Activated B cell treated with CpG ODN at 0.5 μM for 24 hours (primary cell): Measurements from ENCODE around the gene OR52A5. TPM values are rescaled to one million over a fixed set of nuclear protein-coding genes. Genes with fewer than 3 reads are reported as not detected.
"Not testable (repeated sequence)": the region's sequence is repeated elsewhere in the genome, so short reads cannot be mapped to it uniquely, and the experiment has no call there.

Experiments
- ATAC-seq: fragments of 200-7000 bp; cut with Tn5 transposase; one replicate; pipeline ENCODE4 v1.10.0; 2021; ENCODE audit warnings: low read depth, mild to moderate bottlenecking, moderate library complexity
- CTCF ChIA-PET: fragments of 350-600 bp; sonication (Branson Sonifier 250); formaldehyde crosslinking; loops from one replicate; lab custom pipeline; 2021; ENCODE audit warnings: antibody characterized with exemption; lab: Charles Lee
- POLR2A ChIA-PET: fragments of 350-600 bp; sonication (Branson Sonifier 250); formaldehyde crosslinking; loops from one replicate; lab custom pipeline; 2021; ENCODE audit warnings: antibody characterized with exemption; lab: Charles Lee
- DNase-seq: peaks from one replicate; pipeline ENCODE4 v3.0.0; 2022
- H3K27ac Mint-ChIP-seq: one replicate; pipeline ENCODE4 v1.8.0; 2020; ENCODE audit warnings: mixed read lengths
- H3K27me3 Mint-ChIP-seq: one replicate; pipeline ENCODE4 v1.8.0; 2021; ENCODE audit warnings: mixed read lengths
- H3K36me3 Mint-ChIP-seq: one replicate; pipeline ENCODE4 v1.8.0; 2021; ENCODE audit warnings: low read depth, mixed read lengths
- H3K4me1 Mint-ChIP-seq: one replicate; pipeline ENCODE4 v1.8.0; 2021; ENCODE audit warnings: mixed read lengths
- H3K4me3 Mint-ChIP-seq: one replicate; pipeline ENCODE4 v1.8.0; 2020; ENCODE audit warnings: mild to moderate bottlenecking, mixed read lengths
- H3K9me3 Mint-ChIP-seq: one replicate; pipeline ENCODE4 v1.8.0; 2020; ENCODE audit warnings: mixed read lengths
- CTCF ChIP-seq: fragments of 200-600 bp; IDR thresholded peaks from one replicate; pipeline ENCODE4 v1.8.0; 2022; ENCODE audit warnings: antibody characterized with exemption, mild to moderate bottlenecking
- intact Hi-C: fragments of 100-400 bp; cut with micrococcal nuclease; formaldehyde crosslinking; loops from one replicate; pipeline ENCODE4 v1.15.1; 2024
- total RNA-seq: library from RNA; stranded (reverse); gene quantifications from 2 replicates; pipeline ENCODE4 v1.2.3, GENCODE V29; 2022

Gene OR52A5
- total RNA-seq, result not detected in 2 replicates

DNA sequence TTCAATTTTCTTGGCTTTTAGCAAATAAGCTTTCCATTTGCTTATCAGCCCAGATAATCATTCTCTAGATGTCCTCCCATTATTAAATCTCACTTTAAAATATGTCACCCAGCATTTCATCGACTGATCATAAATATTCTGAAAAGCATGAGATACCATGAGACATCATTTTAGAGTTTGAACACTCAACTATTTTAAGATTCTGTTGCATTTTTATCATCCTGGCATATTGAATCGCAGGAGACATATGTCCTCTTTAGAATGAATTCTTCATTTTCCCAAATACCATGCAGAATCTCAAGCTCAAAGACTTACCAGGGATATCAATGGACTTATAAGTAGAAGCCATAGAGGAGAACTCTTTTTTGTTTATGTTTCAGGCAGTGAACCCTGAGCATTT, at the start of gene OR52A5:
Gene OR52A5 (minus strand): TSS at position 361 of the 400 bp plus-strand sequence. CDS start 5,714 bp downstream, outside the sequence.
- ATAC-seq (no peak), DNase-seq (no peak)
- ChIA-PET CTCF (no interaction called here), POLR2A (no interaction called here)
- Mint-ChIP-seq H3K36me3 (no peaks in the 10 kb centered on the region), H3K4me3 (no peak within 1 kb of the TSS), H3K27me3 (no peaks in the 10 kb centered on the region), H3K27ac (no peak within 1 kb of the TSS), H3K9me3 (no peaks in the 10 kb centered on the region), H3K4me1 (no peaks in the 10 kb centered on the region)
- TF ChIP-seq CTCF, result no peak
- intact Hi-C loops, result loop anchor here (5.0 kb wide), 1 partner anchor 409 kb away; the partner anchor contains the start of gene OR52H1

DNA sequence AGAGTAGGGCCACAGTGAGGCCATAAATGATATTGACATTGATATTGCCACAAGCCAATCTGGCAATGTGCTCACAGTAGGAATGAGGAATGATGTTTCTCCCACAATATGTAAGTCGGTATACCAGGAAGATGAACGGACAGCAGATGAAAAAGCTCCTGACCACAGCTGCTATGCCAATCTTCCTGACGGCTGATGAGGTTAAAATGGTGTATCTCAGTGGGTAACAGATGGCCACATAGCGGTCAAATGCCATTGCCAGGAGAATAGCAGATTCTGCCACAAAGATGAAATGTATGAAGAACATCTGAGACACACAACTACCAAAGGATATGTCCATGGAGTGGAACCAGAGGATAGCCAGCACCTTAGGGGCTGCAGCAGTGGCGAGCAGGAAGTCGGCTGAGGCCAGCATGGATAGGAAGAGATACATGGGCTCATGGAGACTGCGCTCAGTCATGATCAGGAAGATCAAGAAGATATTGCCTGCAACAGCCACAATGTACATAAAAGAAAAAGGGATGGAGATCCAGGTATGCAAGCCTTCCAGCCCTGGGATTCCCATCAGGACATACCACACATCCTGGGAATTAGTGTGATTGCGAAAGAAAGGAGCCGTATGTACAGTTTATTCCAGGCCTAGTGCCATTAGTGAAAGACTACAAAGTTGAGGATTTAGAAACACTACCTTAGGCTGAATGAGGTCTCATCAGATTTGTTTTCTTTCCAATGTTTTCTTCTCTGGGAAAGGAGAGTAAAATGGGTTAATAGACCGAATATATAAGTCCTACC, 40.1 kb upstream of the OR52A5 start:
- no peaks in the 10 kb centered on the region for H3K9me3 Mint-ChIP-seq
- no peak for ATAC-seq
- DNase-seq, result no peak
- POLR2A ChIA-PET, result no interaction called here
- TF ChIP-seq CTCF, result no peak
- H3K4me1 Mint-ChIP-seq, result no peaks in the 10 kb centered on the region
- CTCF ChIA-PET, result no interaction called here
- intact Hi-C loops, result no loop called here
- no peak overlapping the region for H3K27ac Mint-ChIP-seq
- no peaks in the 10 kb centered on the region for H3K27me3 Mint-ChIP-seq
- H3K36me3 Mint-ChIP-seq, result no peaks in the 10 kb centered on the region
- no peak overlapping the region for H3K4me3 Mint-ChIP-seq

- H3K36me3 Mint-ChIP-seq, result no peaks in the 10 kb centered on the region
- no peak for ATAC-seq
- TF ChIP-seq CTCF, result no peak
Observed at GRCh38 chr11:5174934-5175333, 36.8 kb upstream of the OR52A5 start.

GRCh38 chr11:5171856-5172255, 33.7 kb upstream of the OR52A5 start:
- H3K4me3 Mint-ChIP-seq, result no peak overlapping the region
- H3K27ac Mint-ChIP-seq, result no peak overlapping the region
- ATAC-seq, result no peak
- no peak for DNase-seq
- POLR2A ChIA-PET, result no interaction called here
- no peaks in the 10 kb centered on the region for H3K4me1 Mint-ChIP-seq
- TF ChIP-seq CTCF, result no peak
- H3K9me3 Mint-ChIP-seq, result no peaks in the 10 kb centered on the region
- CTCF ChIA-PET, result no interaction called here
- no peaks in the 10 kb centered on the region for H3K36me3 Mint-ChIP-seq
- intact Hi-C loops, result no loop called here
- H3K27me3 Mint-ChIP-seq, result no peaks in the 10 kb centered on the region

More at GRCh38 chr11:5174934-5175333, 36.8 kb upstream of the OR52A5 start:
- Mint-ChIP-seq H3K27me3 (no peaks in the 10 kb centered on the region), H3K9me3 (no peaks in the 10 kb centered on the region), H3K4me3 (no peak overlapping the region), H3K27ac (no peak overlapping the region), H3K4me1 (no peaks in the 10 kb centered on the region)
- ChIA-PET POLR2A (no interaction called here), CTCF (no interaction called here)
- DNase-seq, result no peak
- intact Hi-C loops, result no loop called here

GRCh38 chr11:5165898-5166297, 27.7 kb upstream of the OR52A5 start:
- H3K27ac Mint-ChIP-seq, H3K27me3 Mint-ChIP-seq, H3K4me1 Mint-ChIP-seq, ATAC-seq, H3K9me3 Mint-ChIP-seq, POLR2A ChIA-PET, DNase-seq, CTCF ChIA-PET, intact Hi-C loops, H3K36me3 Mint-ChIP-seq, H3K4me3 Mint-ChIP-seq: not testable (repeated sequence)

GRCh38 chr11:5164807-5165206, 26.7 kb upstream of the OR52A5 start:
- H3K27me3 Mint-ChIP-seq, H3K4me1 Mint-ChIP-seq, H3K27ac Mint-ChIP-seq, H3K36me3 Mint-ChIP-seq, intact Hi-C loops, ATAC-seq, DNase-seq, H3K9me3 Mint-ChIP-seq, H3K4me3 Mint-ChIP-seq, CTCF ChIA-PET, POLR2A ChIA-PET: not testable (repeated sequence)

DNA sequence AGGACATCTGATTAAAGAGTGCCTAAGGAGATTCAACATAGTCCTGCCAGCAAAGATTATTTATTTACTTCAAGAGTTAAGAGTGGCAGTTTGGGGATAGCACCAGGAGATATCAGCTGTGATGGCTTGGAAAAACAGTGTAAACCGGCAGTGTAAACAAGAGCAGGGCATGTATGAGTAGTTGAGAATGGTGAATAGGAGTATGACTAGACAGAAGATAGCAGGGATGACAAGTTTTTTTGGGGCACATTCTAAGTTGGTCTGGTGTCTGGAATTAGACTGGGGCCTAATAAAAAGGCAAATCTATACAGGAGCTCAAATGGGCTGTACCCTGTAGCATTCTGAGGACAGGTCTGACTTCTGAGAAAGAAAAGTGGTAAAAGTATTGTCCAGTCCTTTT, 22.9 kb upstream of the OR52A5 start:
- POLR2A ChIA-PET, H3K4me1 Mint-ChIP-seq, H3K27ac Mint-ChIP-seq, H3K27me3 Mint-ChIP-seq, intact Hi-C loops, ATAC-seq, H3K9me3 Mint-ChIP-seq, H3K4me3 Mint-ChIP-seq, CTCF ChIA-PET, H3K36me3 Mint-ChIP-seq, DNase-seq: not testable (repeated sequence)

DNA sequence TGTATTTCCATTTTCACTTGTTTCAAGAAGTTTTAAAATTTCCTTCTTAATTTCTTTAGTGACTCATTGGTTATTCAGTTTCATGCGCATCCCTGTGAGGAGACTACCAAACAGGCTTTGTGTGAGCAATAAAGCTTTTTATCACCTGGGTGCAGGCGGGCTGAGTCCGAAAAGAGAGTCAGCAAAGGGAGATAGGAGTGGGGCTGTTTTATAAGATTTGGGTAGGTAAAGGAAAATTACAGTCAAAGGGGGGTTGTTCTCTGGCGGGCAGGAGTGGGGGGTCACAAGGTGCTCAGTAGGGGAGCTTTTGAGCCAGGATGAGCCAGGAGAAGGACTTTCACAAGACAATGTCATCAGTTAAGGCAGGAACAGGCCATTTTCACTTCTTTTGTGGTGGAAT, 22.1 kb upstream of the OR52A5 start:
- H3K36me3 Mint-ChIP-seq, H3K4me1 Mint-ChIP-seq, H3K9me3 Mint-ChIP-seq, H3K27ac Mint-ChIP-seq, H3K4me3 Mint-ChIP-seq, ATAC-seq, intact Hi-C loops, DNase-seq, POLR2A ChIA-PET, CTCF ChIA-PET, H3K27me3 Mint-ChIP-seq: not testable (repeated sequence)
